H9 (cell line): ENCODE measurements around the gene PLEKHO2. TPM values are rescaled to one million over a fixed set of nuclear protein-coding genes. Genes with fewer than 3 reads are reported as not detected.

Source experiments
- DNase-seq: peaks from one replicate; pipeline ENCODE4 v3.0.0-alpha.2; 2017
- H2AFZ ChIP-seq: one replicate; pipeline ENCODE4 v1.6.1; 2013; ENCODE audit warnings: mild to moderate bottlenecking, low read length, control low read depth, moderate library complexity
- H2AK5ac ChIP-seq: 2 replicates; pipeline ENCODE4 v1.6.1; 2013; ENCODE audit warnings: low read length, control low read depth, mixed read lengths; ENCODE audit not compliant: insufficient read length
- H2BK120ac ChIP-seq: one replicate; pipeline ENCODE4 v1.6.1; 2013; ENCODE audit warnings: low read depth, mild to moderate bottlenecking, low read length, control low read depth, inconsistent platforms; ENCODE audit not compliant: poor library complexity, severe bottlenecking
- H2BK12ac ChIP-seq: 2 replicates; pipeline ENCODE4 v1.6.1; 2013; ENCODE audit warnings: low read length, control low read depth, mixed read lengths, low read depth; ENCODE audit not compliant: insufficient read length
- H2BK15ac ChIP-seq: 2 replicates; pipeline ENCODE4 v1.6.1; 2013; ENCODE audit warnings: low read depth, low read length, control low read depth
- H2BK20ac ChIP-seq: one replicate; pipeline ENCODE4 v1.6.1; 2013; ENCODE audit warnings: low read depth, mild to moderate bottlenecking, low read length, control low read depth, inconsistent platforms; ENCODE audit not compliant: poor library complexity, severe bottlenecking
- H2BK5ac ChIP-seq: 2 replicates; pipeline ENCODE4 v1.6.1; 2013; ENCODE audit warnings: low read length, control low read depth, mixed read lengths; ENCODE audit not compliant: insufficient read length
- H3K14ac ChIP-seq: 2 replicates; pipeline ENCODE4 v1.6.1; 2013; ENCODE audit warnings: low read length, control low read depth; ENCODE audit not compliant: insufficient read depth
- H3K18ac ChIP-seq: 2 replicates; pipeline ENCODE4 v1.6.1; 2013; ENCODE audit warnings: low read depth, mild to moderate bottlenecking, mixed read lengths, low read length, control low read depth; ENCODE audit not compliant: insufficient read length
- H3K23ac ChIP-seq: 2 replicates; pipeline ENCODE4 v1.6.1; 2013; ENCODE audit warnings: low read length, control low read depth, mixed read lengths, low read depth; ENCODE audit not compliant: insufficient read length
- H3K23me2 ChIP-seq: 2 replicates; pipeline ENCODE4 v1.6.1; 2013; ENCODE audit warnings: low read depth, mild to moderate bottlenecking, mixed read lengths, low read length, control low read depth; ENCODE audit not compliant: insufficient read length, poor library complexity, severe bottlenecking
- H3K27ac ChIP-seq: 2 replicates; pipeline ENCODE4 v1.5.1; 2013; ENCODE audit warnings: low read length, control low read depth, mixed read lengths, low read depth; ENCODE audit not compliant: insufficient read length
- H3K27me3 ChIP-seq: 2 replicates; pipeline ENCODE4 v1.6.1; 2013; ENCODE audit warnings: low read length, control low read depth, inconsistent platforms; ENCODE audit not compliant: insufficient read depth
- H3K4ac ChIP-seq: 2 replicates; pipeline ENCODE4 v1.6.1; 2013; ENCODE audit warnings: low read depth, mild to moderate bottlenecking, control low read depth, inconsistent platforms, low read length, moderate library complexity
- H3K4me1 ChIP-seq: 2 replicates; pipeline ENCODE4 v1.6.1; 2013; ENCODE audit warnings: low read length, control low read depth, inconsistent platforms; ENCODE audit not compliant: insufficient read depth
- H3K4me2 ChIP-seq: 2 replicates; pipeline ENCODE4 v1.6.1; 2013; ENCODE audit warnings: low read length, control low read depth, mixed read lengths; ENCODE audit not compliant: insufficient read length, insufficient read depth
- H3K56ac ChIP-seq: 2 replicates; pipeline ENCODE4 v1.6.1; 2013; ENCODE audit warnings: low read depth, mild to moderate bottlenecking, mixed read lengths, low read length, control low read depth; ENCODE audit not compliant: insufficient read length
- H3K79me1 ChIP-seq: 2 replicates; pipeline ENCODE4 v1.6.1; 2013; ENCODE audit warnings: low read depth, mild to moderate bottlenecking, moderate library complexity, low read length, control low read depth, inconsistent platforms; ENCODE audit not compliant: insufficient read depth, poor library complexity, severe bottlenecking
- H3K79me2 ChIP-seq: 2 replicates; pipeline ENCODE4 v1.6.1; 2013; ENCODE audit warnings: low read length, control low read depth, inconsistent platforms; ENCODE audit not compliant: insufficient read depth
- H3K9ac ChIP-seq: 2 replicates; pipeline ENCODE4 v1.6.1; 2013; ENCODE audit warnings: low read length, control low read depth, mixed read lengths; ENCODE audit not compliant: insufficient read length; ENCODE audit errors: extremely low read depth
- H3K9me3 ChIP-seq: one replicate; pipeline ENCODE4 v1.6.1; 2013; ENCODE audit warnings: low read depth, low read length, inconsistent platforms; ENCODE audit not compliant: control insufficient read depth
- H3T11ph ChIP-seq: one replicate; pipeline ENCODE4 v1.6.1; 2013; ENCODE audit warnings: mild to moderate bottlenecking, low read length, control low read depth, inconsistent platforms
- H4K20me1 ChIP-seq: one replicate; pipeline ENCODE4 v1.6.1; 2013; ENCODE audit not compliant: control insufficient read depth, insufficient read length, insufficient read depth
- H4K5ac ChIP-seq: 2 replicates; pipeline ENCODE4 v1.6.1; 2013; ENCODE audit warnings: low read depth, mild to moderate bottlenecking, mixed read lengths, low read length, control low read depth; ENCODE audit not compliant: insufficient read length
- H4K8ac ChIP-seq: replicated peaks from 2 replicates; pipeline ENCODE4 v1.6.1; 2013; ENCODE audit warnings: low read length, control low read depth, mixed read lengths, low read depth; ENCODE audit not compliant: insufficient read length
- H4K91ac ChIP-seq: 2 replicates; pipeline ENCODE4 v1.6.1; 2013; ENCODE audit warnings: low read depth, mild to moderate bottlenecking, moderate library complexity, mixed read lengths, low read length, control low read depth; ENCODE audit not compliant: insufficient read length
- H3K27ac Mint-ChIP-seq, 3 experiments: 2 replicates in 2 of 3; 3 replicates in 1 of 3; pipeline ENCODE4 v1.8.0; 2020 to 2021; ENCODE audit warnings: mixed read lengths in 3 of 3, mild to moderate bottlenecking in 1 of 3, moderate library complexity in 1 of 3
- H3K27me3 Mint-ChIP-seq: 2 replicates; pipeline ENCODE4 v1.8.0; 2021; ENCODE audit warnings: low read depth, mild to moderate bottlenecking, moderate library complexity, mixed read lengths
- H3K36me3 Mint-ChIP-seq, 3 experiments: 2 replicates in 2 of 3; 3 replicates in 1 of 3; pipeline ENCODE4 v1.8.0; 2020 to 2021; ENCODE audit warnings: low read depth in 3 of 3, mixed read lengths in 3 of 3; ENCODE audit not compliant: insufficient read depth in 1 of 3
- H3K4me1 Mint-ChIP-seq, 2 experiments: 2 replicates each; pipeline ENCODE4 v1.8.0; 2020; ENCODE audit warnings: mixed read lengths in 2 of 2
- H3K4me3 Mint-ChIP-seq, 2 experiments: 2 replicates in 1 of 2; 3 replicates in 1 of 2; pipeline ENCODE4 v1.8.0; 2020 to 2021; ENCODE audit warnings: mild to moderate bottlenecking in 2 of 2, mixed read lengths in 2 of 2, moderate library complexity in 1 of 2
- H3K9me3 Mint-ChIP-seq, 2 experiments: 2 replicates in 1 of 2; 3 replicates in 1 of 2; pipeline ENCODE4 v1.8.0; 2020; ENCODE audit warnings: mild to moderate bottlenecking in 2 of 2, mixed read lengths in 2 of 2, moderate library complexity in 1 of 2
- CTCF ChIP-seq: fragments of 200-600 bp; sonication (generic); conservative IDR thresholded peaks from 3 replicates; pipeline ENCODE4 v1.8.0; 2021; ENCODE audit warnings: antibody characterized with exemption, mild to moderate bottlenecking
- WGBS: extraction: QIAGEN DNeasy Blood & Tissue Kit; methylation state at CpG from one replicate; pipeline ENCODE4 v1.1.7; 2013; ENCODE audit warnings: missing lambda C conversion rate, low lambda C conversion rate, mixed read lengths; ENCODE audit not compliant: insufficient read length; ENCODE audit errors: extremely low coverage; 5-methylcytosine and 5-hydroxymethylcytosine counted together
- total RNA-seq: library from RNA; stranded (reverse); gene quantifications from 2 replicates; pipeline ENCODE4 v1.2.1, GENCODE V29; 2021

The PLEKHO2 gene
- total RNA-seq, 1 experiment from 2014 or later: 18.1 TPM

DNA sequence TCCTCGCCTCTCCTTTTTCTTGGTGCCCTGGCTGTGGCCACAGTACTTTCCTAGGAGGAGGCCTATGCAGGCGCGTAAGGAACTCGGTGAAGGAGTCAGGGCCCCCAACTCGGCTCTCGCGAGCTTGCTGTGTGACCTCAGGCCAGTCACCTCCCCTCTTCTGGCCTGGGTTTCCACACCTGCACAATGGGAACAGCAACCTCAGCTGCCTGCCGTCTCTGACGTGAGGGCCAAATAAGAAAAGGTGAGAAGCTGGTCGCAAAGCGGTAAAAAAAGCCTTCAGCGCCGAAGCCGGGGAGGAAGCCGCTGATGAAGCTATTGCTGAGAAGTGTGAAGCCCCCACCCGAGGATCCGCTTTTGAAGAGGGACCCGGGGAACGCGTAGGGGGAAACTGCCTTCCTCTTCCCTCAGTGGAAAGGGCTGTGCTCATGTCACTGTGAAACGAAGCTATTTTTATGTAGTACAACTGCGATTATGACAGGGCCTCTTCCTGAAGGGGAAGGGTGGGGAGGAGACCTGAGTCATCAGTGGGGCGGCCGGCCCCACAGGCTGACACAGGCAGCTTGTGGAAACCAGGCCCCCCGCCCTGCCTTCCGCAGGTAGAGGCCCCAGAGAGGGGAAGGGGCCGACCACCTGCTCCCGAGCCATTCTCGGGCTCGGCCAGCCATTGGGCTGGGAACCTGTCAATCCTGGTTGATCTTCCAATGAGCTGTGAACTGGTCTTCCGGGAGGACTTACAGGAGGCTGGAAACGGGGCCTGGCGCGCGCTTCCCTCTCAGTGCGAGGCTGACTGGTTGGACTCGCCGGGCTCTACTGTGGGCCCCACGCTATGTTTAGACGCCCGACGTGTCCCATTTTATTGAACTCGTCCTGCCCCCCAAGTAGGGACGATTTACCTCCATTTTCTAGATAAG lies 52.0 kb downstream of the PLEKHO2 start:
- peak; percentile 99 for DNase-seq
- Histone ChIP-seq H3K4me2 (peak overlapping the region; percentile 77), H3K79me1 (no peaks in the 10 kb centered on the region), H3K9me3 (no peaks in the 10 kb centered on the region), H2BK20ac (no peak overlapping the region), H4K5ac (no peak overlapping the region), H3K27me3 (no peaks in the 10 kb centered on the region), H2BK5ac (no peak overlapping the region), H3T11ph (no peak overlapping the region), H3K27ac (peak overlapping the region; percentile 11), H4K8ac (no peak overlapping the region), H2AK5ac (no peak overlapping the region), H3K4me1 (peaks cover 6% of the 10 kb centered on the region; the same call in 1 of the 2 replicates), H4K91ac (no peak overlapping the region), H3K23ac (no peak overlapping the region), H3K4ac (no peak overlapping the region), H3K9ac (no peak overlapping the region), H3K79me2 (no peaks in the 10 kb centered on the region), H2BK15ac (no peak overlapping the region), H2BK12ac (no peak overlapping the region), H3K56ac (no peak overlapping the region), H3K23me2 (peaks cover 8% of the 10 kb centered on the region), H2AFZ (no peak overlapping the region), H3K18ac (peak overlapping the region; percentile 6), H4K20me1 (no peaks in the 10 kb centered on the region), H3K14ac (no peak overlapping the region), H2BK120ac (no peak overlapping the region)
- no peaks in the 10 kb centered on the region for H3K9me3 Mint-ChIP-seq
- H3K27me3 Mint-ChIP-seq: peaks cover 5% of the 10 kb centered on the region; the same call in 1 of the 2 replicates
- peaks cover 38 to 64% of the 10 kb centered on the region in 2 experiments for H3K4me1 Mint-ChIP-seq
- WGBS: no CpG with 5 or more reads among the region's 44 CpGs
- peak overlapping the region; percentile 93 to 97 (median 96) for H3K27ac Mint-ChIP-seq
- H3K4me3 Mint-ChIP-seq: peak overlapping the region; percentile 77 to 85
- H3K36me3 Mint-ChIP-seq: no peaks in the 10 kb centered on the region
- no peak for TF ChIP-seq CTCF
